Brain microvascular endothelial cell (primary cell): Measurements from ENCODE around the gene KCNT1.

Experiments
- DNase-seq: peaks from one replicate; pipeline ENCODE4 v3.0.0-alpha.2; 2020
- H3K27ac ChIP-seq: fragments of 250-450 bp; sonication (Bioruptor Pico); 2 replicates; pipeline ENCODE4 v1.5.1; 2020; ENCODE audit warnings: mild to moderate bottlenecking, moderate library complexity
- H3K27me3 ChIP-seq: fragments of 250-450 bp; sonication (Bioruptor Pico); replicated peaks from 2 replicates; pipeline ENCODE4 v1.5.1; 2020; ENCODE audit warnings: mild to moderate bottlenecking
- H3K36me3 ChIP-seq: fragments of 250-450 bp; sonication (Bioruptor Pico); replicated peaks from 2 replicates; pipeline ENCODE4 v1.5.1; 2020; ENCODE audit warnings: mild to moderate bottlenecking
- H3K4me3 ChIP-seq: 2 replicates; pipeline ENCODE4 v1.5.1; 2011; ENCODE audit warnings: low read depth, mild to moderate bottlenecking, control low read depth, low read length, moderate library complexity
- in situ Hi-C: cut with HindIII; loops from 2 replicates; pipeline ENCODE4 v1.10.0; 2017; ENCODE audit warnings: low sequenced_read_pairs, low pct_ligation_motif_present
- TF ChIP-seq, protein P1 (sequence below): IDR thresholded peaks from 2 replicates; pipeline ENCODE4 v1.5.1; 2011; ENCODE audit warnings: low read depth, mild to moderate bottlenecking, moderate library complexity, low read length, control low read depth, inconsistent platforms; ENCODE audit errors: missing control alignments

Gene KCNT1

DNA sequence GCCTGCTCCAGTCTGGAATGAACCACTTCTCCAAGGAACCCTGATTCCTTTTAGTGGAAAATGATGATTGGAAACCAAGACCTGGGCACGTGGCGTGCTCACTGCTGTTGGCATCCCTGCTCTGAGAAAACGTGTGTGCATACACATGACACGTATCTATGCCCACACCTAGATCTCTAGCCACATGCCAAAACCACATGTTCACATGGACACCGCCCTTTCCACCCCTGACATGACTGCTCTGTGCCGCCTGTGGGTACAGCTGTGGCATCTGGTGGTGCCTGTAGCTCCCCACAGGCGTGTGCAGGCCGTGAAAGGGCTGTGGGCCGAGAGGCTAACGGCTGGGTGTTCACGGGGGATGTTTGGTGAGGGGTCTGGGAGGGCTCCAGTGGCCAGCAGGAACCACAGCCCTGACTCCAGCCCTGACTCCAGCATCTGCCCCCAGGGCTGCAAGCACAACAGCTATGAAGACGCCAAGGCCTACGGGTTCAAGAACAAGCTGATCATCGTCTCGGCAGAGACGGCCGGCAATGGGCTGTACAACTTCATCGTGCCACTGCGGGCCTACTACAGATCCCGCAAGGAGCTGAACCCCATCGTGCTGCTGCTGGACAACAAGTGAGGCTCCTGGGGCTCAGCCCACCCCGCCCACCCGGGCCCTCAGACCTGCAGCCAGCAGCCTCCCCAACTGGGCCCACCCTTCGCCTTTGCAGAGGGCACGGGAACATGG, 75.1 kb downstream of the KCNT1 start:
- TF ChIP-seq, protein P1, sequence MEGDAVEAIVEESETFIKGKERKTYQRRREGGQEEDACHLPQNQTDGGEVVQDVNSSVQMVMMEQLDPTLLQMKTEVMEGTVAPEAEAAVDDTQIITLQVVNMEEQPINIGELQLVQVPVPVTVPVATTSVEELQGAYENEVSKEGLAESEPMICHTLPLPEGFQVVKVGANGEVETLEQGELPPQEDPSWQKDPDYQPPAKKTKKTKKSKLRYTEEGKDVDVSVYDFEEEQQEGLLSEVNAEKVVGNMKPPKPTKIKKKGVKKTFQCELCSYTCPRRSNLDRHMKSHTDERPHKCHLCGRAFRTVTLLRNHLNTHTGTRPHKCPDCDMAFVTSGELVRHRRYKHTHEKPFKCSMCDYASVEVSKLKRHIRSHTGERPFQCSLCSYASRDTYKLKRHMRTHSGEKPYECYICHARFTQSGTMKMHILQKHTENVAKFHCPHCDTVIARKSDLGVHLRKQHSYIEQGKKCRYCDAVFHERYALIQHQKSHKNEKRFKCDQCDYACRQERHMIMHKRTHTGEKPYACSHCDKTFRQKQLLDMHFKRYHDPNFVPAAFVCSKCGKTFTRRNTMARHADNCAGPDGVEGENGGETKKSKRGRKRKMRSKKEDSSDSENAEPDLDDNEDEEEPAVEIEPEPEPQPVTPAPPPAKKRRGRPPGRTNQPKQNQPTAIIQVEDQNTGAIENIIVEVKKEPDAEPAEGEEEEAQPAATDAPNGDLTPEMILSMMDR: no peak
- Histone ChIP-seq H3K36me3 (no peaks in the 10 kb centered on the region), H3K4me3 (no peak overlapping the region), H3K27ac (no peak overlapping the region), H3K27me3 (no peaks in the 10 kb centered on the region)
- no peak for DNase-seq
- in situ Hi-C loops: no loop called here

DNA sequence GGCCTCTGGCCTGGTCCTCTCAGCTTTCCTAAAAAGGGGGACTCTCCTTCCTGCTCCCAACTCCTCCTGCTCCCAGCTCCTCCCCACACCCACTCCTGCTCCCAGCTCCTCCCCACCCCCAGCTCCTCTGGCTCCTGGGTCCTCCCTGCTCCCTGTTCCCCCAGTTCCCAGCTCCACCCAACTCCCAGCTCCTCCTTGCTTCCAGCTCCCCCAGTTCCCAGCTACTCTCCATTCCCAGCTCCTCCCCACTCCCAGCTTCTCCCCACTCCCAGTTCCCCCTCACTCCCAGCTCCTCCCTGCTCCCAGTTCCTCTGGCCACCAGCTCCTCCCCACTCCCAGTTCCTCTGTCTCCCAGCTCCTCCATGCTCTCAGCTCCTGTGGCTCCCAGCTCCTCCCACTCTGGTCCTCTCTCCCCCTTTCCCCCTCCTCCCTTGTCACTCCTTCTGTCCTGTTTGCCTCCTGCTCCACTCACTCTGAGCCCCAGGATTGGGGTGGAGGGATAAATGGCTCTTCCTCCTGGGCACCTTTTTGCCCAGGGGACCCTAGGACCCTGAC, 75.7 kb downstream of the KCNT1 start:
- Histone ChIP-seq H3K4me3 (no peak overlapping the region), H3K36me3 (no peaks in the 10 kb centered on the region), H3K27me3 (no peaks in the 10 kb centered on the region), H3K27ac (no peak overlapping the region)
- DNase-seq: no peak
- TF ChIP-seq, protein P1: no peak
- in situ Hi-C loops: no loop called here

- no peak overlapping the region for H3K27ac ChIP-seq
- no peaks in the 10 kb centered on the region for H3K27me3 ChIP-seq
- in situ Hi-C loops: no loop called here
- no peaks in the 10 kb centered on the region for H3K36me3 ChIP-seq
- TF ChIP-seq, protein P1: no peak
- DNase-seq: no peak
- H3K4me3 ChIP-seq: no peak overlapping the region
Observed at GRCh38 chr9:135778421-135778820, 76.4 kb downstream of the KCNT1 start.

DNA sequence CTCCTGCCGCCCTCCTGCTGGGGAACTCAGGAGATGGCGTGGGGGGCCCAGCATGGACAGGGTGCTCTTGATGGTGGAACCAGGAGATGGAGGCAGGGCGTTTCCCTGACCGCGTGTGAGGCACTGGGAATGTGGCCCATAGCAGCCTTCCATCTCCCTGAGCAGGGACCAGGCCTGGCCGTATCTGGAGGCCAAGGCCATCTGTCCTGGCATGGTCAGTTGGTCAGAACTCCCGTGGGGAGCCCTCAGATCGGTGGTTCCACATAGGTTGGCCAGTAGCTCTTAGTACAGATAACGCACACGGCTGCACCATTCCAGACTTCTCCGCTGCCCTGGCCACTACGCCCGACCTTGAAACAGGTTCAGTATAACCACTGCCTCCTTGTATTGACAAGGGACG, 77.6 kb downstream of the KCNT1 start:
- TF ChIP-seq, protein P1: no peak
- Histone ChIP-seq H3K27me3 (no peaks in the 10 kb centered on the region), H3K4me3 (no peak overlapping the region), H3K36me3 (no peaks in the 10 kb centered on the region), H3K27ac (no peak overlapping the region)
- in situ Hi-C loops: no loop called here
- no peak for DNase-seq

DNA sequence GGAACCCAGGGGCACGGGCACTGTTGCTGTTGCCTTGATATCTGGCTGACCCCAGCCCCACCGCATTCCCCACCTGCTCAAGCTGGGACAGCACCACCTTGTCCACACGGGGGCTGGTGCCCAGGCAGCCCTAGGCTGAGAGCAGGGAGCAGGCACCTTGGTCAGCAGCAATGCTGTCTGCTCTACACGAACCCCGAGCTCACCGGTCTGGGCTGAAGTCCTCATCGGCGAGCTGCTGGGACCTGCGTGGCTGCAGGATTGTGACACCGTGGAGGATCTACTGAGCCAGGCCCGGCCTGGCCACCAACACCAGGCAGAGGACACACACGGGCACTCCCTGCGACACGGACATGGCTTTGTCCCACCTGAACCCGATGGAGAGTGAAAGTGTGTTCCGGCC, 78.1 kb downstream of the KCNT1 start:
- H3K27ac ChIP-seq: no peak overlapping the region
- H3K36me3 ChIP-seq: no peaks in the 10 kb centered on the region
- TF ChIP-seq, protein P1: no peak
- H3K4me3 ChIP-seq: no peak overlapping the region
- DNase-seq: no peak
- no peaks in the 10 kb centered on the region for H3K27me3 ChIP-seq
- in situ Hi-C loops: no loop called here

- Histone ChIP-seq H3K36me3 (no peaks in the 10 kb centered on the region), H3K4me3 (no peak overlapping the region), H3K27me3 (no peaks in the 10 kb centered on the region), H3K27ac (no peak overlapping the region)
- DNase-seq: no peak
- TF ChIP-seq, protein P1: no peak
- in situ Hi-C loops: no loop called here
Observed at GRCh38 chr9:135780626-135781025, 78.6 kb downstream of the KCNT1 start.
